ACHN (cell line): ENCODE measurements around the gene PPP2CA.
A peak's percentile ranks its signal among the peaks of the same experiment; 100 is the strongest.
"Not testable (repeated sequence)": the region's sequence is repeated elsewhere in the genome, so short reads cannot be mapped to it uniquely, and the experiment has no call there.

Source experiments
- DNase-seq: peaks from one replicate; pipeline ENCODE4 v3.0.0-alpha.2; 2015
- in situ Hi-C: cut with HindIII; loops from 2 replicates; pipeline ENCODE4 v1.10.0; 2017; ENCODE audit warnings: low sequenced_read_pairs, low pct_ligation_motif_present, low pct_unique_long_range_greater_than_20kb

PPP2CA gene

DNA sequence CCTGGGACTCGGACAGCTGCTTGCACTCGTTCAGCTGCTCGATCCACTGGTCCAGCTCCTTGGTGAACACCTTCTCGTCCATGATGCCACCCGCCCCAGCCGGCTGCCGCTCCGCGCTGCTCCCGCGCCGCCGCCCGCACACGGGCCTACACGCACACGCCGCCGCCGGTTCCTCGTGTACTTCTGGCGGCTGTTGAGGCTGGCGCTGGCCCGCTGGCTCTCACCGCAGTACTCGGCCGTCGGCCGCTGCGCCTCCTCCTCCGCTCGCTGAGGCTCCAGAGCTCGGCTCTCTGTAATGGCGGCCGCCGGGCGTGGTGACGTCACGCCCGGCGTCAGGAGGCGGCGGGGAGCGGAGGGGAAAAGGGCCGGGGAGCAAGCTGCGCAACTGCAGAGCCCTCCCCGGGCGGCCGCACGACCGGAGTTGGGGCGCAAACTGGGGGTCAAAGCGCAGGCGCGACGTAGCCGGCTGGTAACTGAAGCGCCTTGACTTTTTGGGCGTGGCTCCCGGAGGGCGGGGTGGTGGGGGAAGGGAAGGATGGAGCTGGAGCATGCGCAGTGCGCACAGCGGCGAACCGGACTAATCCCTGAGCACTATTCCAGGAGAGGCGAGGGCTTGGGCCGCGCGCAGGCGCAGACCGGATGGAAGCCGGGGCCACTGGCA lies at the start of gene PPP2CA:
Gene PPP2CA (minus strand): TSS at position 294 of the 661 bp plus-strand sequence. CDS start 212 bp downstream, at position 82.
- DNase-seq = peak; percentile 94
- in situ Hi-C loops = no loop called here

- no peak for DNase-seq
- in situ Hi-C loops = no loop called here
Observed at GRCh38 chr5:134273642-134274395, 47.9 kb upstream of the PPP2CA start.

GRCh38 chr5:134271059-134271458 lies 45.2 kb upstream of the PPP2CA start:
- no peak for DNase-seq
- in situ Hi-C loops = no loop called here

GRCh38 chr5:134268919-134269318 lies 43.0 kb upstream of the PPP2CA start:
- DNase-seq = no peak
- in situ Hi-C loops = no loop called here

- in situ Hi-C loops = no loop called here
- DNase-seq = no peak
Observed at GRCh38 chr5:134268019-134268601, 42.2 kb upstream of the PPP2CA start.

DNA sequence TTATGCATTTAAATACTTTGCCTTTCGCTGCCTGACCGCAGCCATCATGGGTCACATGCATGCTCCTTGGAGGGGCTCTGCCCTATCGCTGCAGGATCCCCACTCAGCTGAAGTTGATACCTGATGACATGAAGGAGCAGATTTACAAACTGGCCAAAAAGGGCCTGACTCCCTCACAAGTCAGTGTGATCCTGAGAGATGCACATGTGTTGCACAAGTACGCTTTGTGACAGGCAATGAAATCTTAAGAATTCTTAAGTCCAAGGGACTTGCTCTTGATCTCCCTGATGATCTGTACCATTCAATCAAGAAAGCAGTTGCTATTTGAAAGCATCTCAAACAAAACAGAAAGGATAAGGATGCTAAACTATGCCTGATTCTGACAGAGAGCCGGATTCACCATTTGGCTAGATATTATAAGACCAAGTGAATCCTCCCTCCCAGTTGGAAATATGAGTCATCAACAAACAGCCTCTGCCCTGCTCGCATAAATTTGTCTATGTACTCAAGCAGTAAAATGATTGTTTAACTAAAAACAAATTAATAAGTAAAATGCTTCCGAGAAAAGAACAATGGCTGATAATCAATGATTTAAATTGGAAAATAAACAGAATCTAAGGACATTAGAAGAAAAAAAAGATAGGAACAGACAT lies 41.6 kb upstream of the PPP2CA start:
- in situ Hi-C loops = no loop called here
- DNase-seq = peak; percentile 6

GRCh38 chr5:134263801-134264200 lies 37.9 kb upstream of the PPP2CA start:
- no peak for DNase-seq
- in situ Hi-C loops = no loop called here

DNA sequence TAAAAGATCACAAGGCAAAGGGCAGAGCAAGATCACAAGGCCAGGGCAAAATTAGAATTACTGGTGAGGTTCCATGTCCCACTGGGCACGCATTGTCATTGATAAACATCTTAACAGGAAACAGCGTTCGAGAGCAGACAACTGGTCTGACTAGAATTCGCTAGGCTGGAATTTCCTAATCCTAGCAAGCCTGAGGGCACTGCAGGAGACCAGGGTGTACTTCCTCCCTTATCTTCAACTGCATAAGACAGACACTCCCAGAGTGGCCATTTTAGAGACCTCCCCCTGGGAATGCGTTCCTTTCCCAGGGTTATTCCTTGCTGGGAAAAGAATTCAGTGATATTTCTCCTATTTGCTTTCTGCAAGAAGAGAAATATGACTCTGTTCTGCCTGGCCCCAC lies 36.8 kb upstream of the PPP2CA start:
- in situ Hi-C loops, DNase-seq: not testable (repeated sequence)

DNA sequence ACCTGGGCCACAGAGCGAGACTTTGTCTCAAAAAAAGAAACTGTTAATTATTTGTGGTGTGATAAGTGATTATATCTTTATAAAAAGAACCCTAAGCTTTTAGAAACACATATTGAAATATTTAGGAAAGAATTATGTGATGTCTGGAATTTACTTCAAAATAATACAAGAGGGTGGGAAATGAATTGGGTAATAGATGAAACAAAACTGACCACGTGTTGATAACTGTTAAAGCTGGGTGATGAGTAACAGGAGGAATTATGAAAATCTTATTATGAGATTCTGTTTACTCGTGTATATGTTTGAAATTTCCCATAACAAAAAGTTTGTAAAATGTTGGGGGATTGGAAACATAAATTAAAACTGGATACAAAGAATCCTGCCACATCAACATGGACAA lies 33.0 kb upstream of the PPP2CA start:
- no peak for DNase-seq
- in situ Hi-C loops = no loop called here

- no peak for DNase-seq
- in situ Hi-C loops = no loop called here
Observed at GRCh38 chr5:134257176-134257575, 31.3 kb upstream of the PPP2CA start.

DNA sequence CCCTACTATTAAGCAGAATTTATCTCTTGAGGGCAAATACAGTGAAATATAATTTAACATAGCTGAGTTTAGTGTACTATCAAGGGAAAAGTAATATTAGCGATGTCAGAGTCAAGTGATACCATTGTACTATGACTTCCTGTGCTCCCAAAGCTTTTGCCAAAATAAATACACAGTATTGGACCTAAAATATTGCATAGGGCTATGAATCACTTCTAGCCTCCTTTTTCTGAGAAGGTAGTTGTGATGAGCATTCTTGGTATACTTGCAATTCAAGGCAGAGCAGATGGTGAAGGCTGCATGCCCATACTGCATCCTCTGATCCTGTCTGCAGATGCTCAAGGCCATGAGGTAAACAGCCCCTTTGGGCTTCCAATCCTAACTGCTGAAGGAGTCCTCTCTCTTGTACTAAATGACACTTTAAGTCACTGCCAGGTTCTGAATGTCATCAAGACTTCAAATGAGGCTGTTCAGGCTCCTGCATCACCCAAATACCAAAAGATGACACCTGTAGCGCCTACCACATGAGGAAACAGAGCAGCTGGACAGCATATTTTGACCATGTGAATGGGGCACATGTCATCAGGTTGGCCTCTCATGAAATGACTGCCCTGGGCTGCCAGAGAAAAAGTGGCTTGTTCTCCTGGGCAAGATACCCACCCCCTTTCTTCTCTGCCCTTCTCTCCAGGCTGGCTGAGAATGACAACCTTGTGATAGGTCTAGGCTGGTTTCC lies 29.7 kb upstream of the PPP2CA start:
- no peak for DNase-seq
- in situ Hi-C loops = no loop called here

DNA sequence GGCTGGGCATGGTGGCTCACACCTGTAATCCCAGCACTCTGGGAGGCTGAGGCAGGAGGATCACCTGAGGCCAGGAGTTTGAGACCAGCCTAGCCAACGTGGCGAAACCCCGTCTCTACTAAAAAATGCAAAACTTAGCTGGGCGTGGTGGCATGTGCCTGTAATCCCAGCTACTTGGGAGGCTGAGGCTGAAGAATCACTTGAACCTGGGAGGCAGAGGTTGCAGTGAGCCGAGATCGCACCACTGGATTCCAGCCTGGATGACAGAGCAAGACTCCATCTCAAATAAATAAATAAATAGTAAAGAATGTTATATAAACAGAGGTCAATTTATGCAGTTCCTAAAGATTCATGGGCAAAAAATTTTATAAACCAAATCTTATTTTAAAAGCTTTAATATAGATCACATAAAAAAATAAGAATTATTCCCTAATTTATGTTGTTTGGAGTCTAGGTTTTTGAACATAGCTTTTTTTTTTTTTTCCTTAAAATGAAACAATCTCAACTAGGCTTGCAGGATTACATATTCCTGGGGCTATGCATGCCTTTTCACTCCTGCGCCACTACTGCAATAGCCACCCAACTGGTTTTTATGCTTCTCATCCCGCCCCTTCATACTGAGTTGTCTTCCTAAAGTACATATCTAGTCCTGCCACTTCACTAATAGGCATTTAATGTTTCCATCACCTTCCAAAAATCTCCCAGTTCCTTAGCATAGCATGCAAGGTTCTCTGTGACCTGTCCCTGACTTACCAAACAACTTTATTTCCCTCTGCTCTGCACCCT lies 27.7 kb upstream of the PPP2CA start:
- DNase-seq, in situ Hi-C loops: not testable (repeated sequence)

DNA sequence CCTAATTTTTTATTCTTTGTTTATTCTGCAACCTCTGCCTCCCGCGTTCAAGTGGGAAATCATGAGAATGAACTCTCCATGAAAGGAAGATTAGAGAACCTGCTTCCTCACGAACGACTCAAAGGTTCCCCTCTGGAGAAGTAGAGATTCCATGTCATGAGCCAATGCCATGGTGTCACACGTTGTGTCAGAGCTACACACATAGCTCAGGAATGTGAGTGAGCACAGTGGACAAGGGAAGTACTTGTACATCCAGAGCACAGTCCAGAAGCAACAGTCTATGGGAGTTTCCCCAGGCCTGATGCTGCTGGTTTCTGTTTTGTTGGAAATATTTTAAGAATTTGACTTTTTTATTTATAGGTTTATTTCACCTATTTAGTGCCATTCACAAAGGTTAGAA lies 26.8 kb upstream of the PPP2CA start:
- peak; percentile 79 for DNase-seq
- in situ Hi-C loops = no loop called here

DNA sequence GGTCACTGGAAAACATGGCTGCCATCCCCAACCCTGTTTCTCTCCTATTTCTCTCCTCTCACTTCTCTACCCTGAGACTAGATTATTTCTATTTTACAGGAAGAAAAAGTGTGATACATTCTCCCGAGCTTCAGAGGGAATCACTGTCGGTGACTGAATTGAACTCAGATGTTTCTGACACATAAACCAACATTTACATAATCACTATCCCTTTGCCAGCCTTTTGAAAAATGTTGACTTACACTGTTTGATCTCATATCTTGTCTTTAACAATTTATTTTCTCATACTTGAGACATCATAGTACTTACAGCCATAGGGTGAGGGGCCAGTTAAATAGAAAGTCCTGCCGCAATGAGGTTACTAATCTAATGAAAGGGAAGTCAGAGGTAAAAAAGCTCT lies 25.1 kb upstream of the PPP2CA start:
- in situ Hi-C loops = no loop called here
- no peak for DNase-seq

- in situ Hi-C loops = no loop called here
- no peak for DNase-seq
Observed at GRCh38 chr5:134249469-134250379, 23.9 kb upstream of the PPP2CA start.

DNA sequence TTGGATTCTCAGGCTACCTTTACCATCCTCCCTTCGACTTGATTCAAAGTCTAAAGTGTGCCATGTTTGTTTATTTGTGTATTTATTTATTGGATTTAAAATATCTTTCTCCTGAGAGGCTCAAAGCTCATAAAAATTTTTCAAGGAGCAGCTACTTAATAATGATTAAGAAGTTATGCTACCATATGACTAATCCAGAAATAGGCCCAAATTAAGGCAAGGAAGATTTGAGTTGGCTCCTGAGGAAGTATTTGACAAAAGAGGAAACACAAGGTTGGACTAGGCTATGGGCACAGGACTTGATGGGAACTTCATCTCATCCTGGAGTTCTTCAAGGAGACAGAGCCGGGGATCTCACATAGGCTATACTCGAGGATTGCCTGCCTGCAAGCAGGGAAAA lies 22.4 kb upstream of the PPP2CA start:
- DNase-seq = no peak
- in situ Hi-C loops = no loop called here
